ENCODE results near the gene HOXD13.

Gene HOXD13

GRCh38 chr2:176081376-176081836 is 11.1 kb upstream of the HOXD13 start:
- no peak for DNase-seq (ENCODE audit: low spot score)

GRCh38 chr2:176081837-176082524 is 10.5 kb upstream of the HOXD13 start:
- DNase-seq (ENCODE audit: low spot score) = no peak

- DNase-seq (ENCODE audit: low spot score) = no peak
These were observed 10.0 kb upstream of the HOXD13 start for GRCh38 chr2:176082525-176082823.

GRCh38 chr2:176082824-176083751 is 9.4 kb upstream of the HOXD13 start:
- DNase-seq (ENCODE audit: low spot score) = no peak

GRCh38 chr2:176083796-176084261 is 8.7 kb upstream of the HOXD13 start, which contains the start of gene EVX2:
TSS of gene EVX2 (minus strand) at chr2:176083962. CDS start at chr2:176083776, 186 bp downstream.
- DNase-seq (ENCODE audit: low spot score) = no peak

GRCh38 chr2:176084611-176085119 is 7.9 kb upstream of the HOXD13 start:
- no peak for DNase-seq (ENCODE audit: low spot score)

- no peak for DNase-seq (ENCODE audit: low spot score)
These were observed 7.3 kb upstream of the HOXD13 start for GRCh38 chr2:176085120-176085788.

GRCh38 chr2:176085861-176086771 is 6.4 kb upstream of the HOXD13 start:
- DNase-seq (ENCODE audit: low spot score) = peak; percentile 65

GRCh38 chr2:176087330-176088047 is 5.0 kb upstream of the HOXD13 start:
- no peak for DNase-seq (ENCODE audit: low spot score)

GRCh38 chr2:176088048-176088936 is 4.2 kb upstream of the HOXD13 start:
- DNase-seq (ENCODE audit: low spot score) = peak; percentile 55

- no peak for DNase-seq (ENCODE audit: low spot score)
These were observed 3.3 kb upstream of the HOXD13 start for GRCh38 chr2:176088937-176089842.

GRCh38 chr2:176089843-176090395 is 2.6 kb upstream of the HOXD13 start:
- DNase-seq (ENCODE audit: low spot score) = no peak

GRCh38 chr2:176090862-176091261 is 1.7 kb upstream of the HOXD13 start:
- no peak for DNase-seq (ENCODE audit: low spot score)

- DNase-seq (ENCODE audit: low spot score) = no peak
These were observed 927 bp upstream of the HOXD13 start for GRCh38 chr2:176091329-176092258.

GRCh38 chr2:176093145-176093897 is 800 bp downstream of the HOXD13 start:
- no peak for DNase-seq (ENCODE audit: low spot score)

- DNase-seq (ENCODE audit: low spot score) = no peak
These were observed 1.4 kb downstream of the HOXD13 start for GRCh38 chr2:176093898-176094249.

Data from Ammon's horn (tissue), 1 donor.